ENCODE data around the gene FLCN. TPM values are rescaled to one million over a fixed set of nuclear protein-coding genes. Genes with fewer than 3 reads are reported as not detected.
"Not testable (repeated sequence)": the region's sequence is repeated elsewhere in the genome, so short reads cannot be mapped to it uniquely, and the experiment has no call there.

The FLCN gene
- total RNA-seq, 1 experiment from 2014 or later = 25.6 TPM

- POLR2A ChIA-PET = no interaction called here
- Mint-ChIP-seq H3K9me3 (ENCODE audit: unreplicated experiment) (no peaks in the 10 kb centered on the region), H3K27me3 (ENCODE audit: insufficient read depth, unreplicated experiment) (no peaks in the 10 kb centered on the region), H3K4me1 (ENCODE audit: insufficient read depth, unreplicated experiment) (peaks cover 7% of the 10 kb centered on the region), H3K36me3 (ENCODE audit: insufficient read depth, unreplicated experiment) (peaks cover 19% of the 10 kb centered on the region), H3K27ac (ENCODE audit: low read depth, unreplicated experiment) (no peak overlapping the region), H3K4me3 (ENCODE audit: unreplicated experiment) (no peak overlapping the region)
- no peak for DNase-seq (ENCODE audit: unreplicated experiment)
- CTCF ChIA-PET = interaction anchor here (1.1 kb wide), 1 partner anchor 77 kb away, joined by 3 read pairs; no protein-coding TSS in a partner anchor
- intact Hi-C loops (cut with micrococcal nuclease) = no loop called here
- no peak for TF ChIP-seq CTCF (IDR thresholded peaks at IDR 0.05; ENCODE audit: unreplicated experiment)
- BruUV-seq (replicated peaks) = no TSS peak
These were observed 38.7 kb downstream of the FLCN start for GRCh38 chr17:17198281-17198680.

GRCh38 chr17:17196776-17197175 is 40.2 kb downstream of the FLCN start:
- POLR2A ChIA-PET = interaction anchor here (0.6 to 1.2 kb wide), 2 partner anchors 13 to 536 kb away, joined by 3 read pairs; no protein-coding TSS in a partner anchor

GRCh38 chr17:17195466-17195865 is 41.5 kb downstream of the FLCN start:
- H3K27ac Mint-ChIP-seq (ENCODE audit: low read depth, unreplicated experiment); H3K4me1 Mint-ChIP-seq (ENCODE audit: insufficient read depth, unreplicated experiment); DNase-seq (ENCODE audit: unreplicated experiment); BruUV-seq (replicated peaks); intact Hi-C loops (cut with micrococcal nuclease); H3K9me3 Mint-ChIP-seq (ENCODE audit: unreplicated experiment); H3K36me3 Mint-ChIP-seq (ENCODE audit: insufficient read depth, unreplicated experiment); H3K4me3 Mint-ChIP-seq (ENCODE audit: unreplicated experiment); H3K27me3 Mint-ChIP-seq (ENCODE audit: insufficient read depth, unreplicated experiment): not testable (repeated sequence)
- POLR2A ChIA-PET = interaction anchor here (0.6 kb wide), 1 partner anchor 22 kb away, joined by 3 read pairs; no protein-coding TSS in a partner anchor
- CTCF ChIA-PET = interaction anchor here (0.7 kb wide), 1 partner anchor 14 kb away, joined by 3 read pairs; no protein-coding TSS in a partner anchor

More at GRCh38 chr17:17196776-17197175, 40.2 kb downstream of the FLCN start:
- H3K9me3 Mint-ChIP-seq (ENCODE audit: unreplicated experiment) = no peaks in the 10 kb centered on the region
- BruUV-seq (replicated peaks) = no TSS peak
- no peak overlapping the region for H3K27ac Mint-ChIP-seq (ENCODE audit: low read depth, unreplicated experiment)
- no peak for DNase-seq (ENCODE audit: unreplicated experiment)
- no peaks in the 10 kb centered on the region for H3K4me1 Mint-ChIP-seq (ENCODE audit: insufficient read depth, unreplicated experiment)
- H3K27me3 Mint-ChIP-seq (ENCODE audit: insufficient read depth, unreplicated experiment) = no peaks in the 10 kb centered on the region
- H3K4me3 Mint-ChIP-seq (ENCODE audit: unreplicated experiment) = no peak overlapping the region
- no peak for TF ChIP-seq CTCF (IDR thresholded peaks at IDR 0.05; ENCODE audit: unreplicated experiment)
- peaks cover 8% of the 10 kb centered on the region for H3K36me3 Mint-ChIP-seq (ENCODE audit: insufficient read depth, unreplicated experiment)
- CTCF ChIA-PET = interaction anchor here (0.6 to 0.9 kb wide), 2 partner anchors 10 to 13 kb away, joined by 3 read pairs; partner anchors contain the start of gene PLD6
- intact Hi-C loops (cut with micrococcal nuclease) = no loop called here

GRCh38 chr17:17191961-17192381 is 45.0 kb downstream of the FLCN start:
- BruUV-seq (replicated peaks) = no TSS peak
- POLR2A ChIA-PET = interaction anchor here (0.7 to 1.2 kb wide), 2 partner anchors 9 to 11 kb away, joined by 3 read pairs; no protein-coding TSS in a partner anchor
- H3K27ac Mint-ChIP-seq (ENCODE audit: low read depth, unreplicated experiment) = no peak overlapping the region
- H3K4me1 Mint-ChIP-seq (ENCODE audit: insufficient read depth, unreplicated experiment) = no peaks in the 10 kb centered on the region
- H3K9me3 Mint-ChIP-seq (ENCODE audit: unreplicated experiment) = no peaks in the 10 kb centered on the region
- intact Hi-C loops (cut with micrococcal nuclease) = no loop called here
- DNase-seq (ENCODE audit: unreplicated experiment) = no peak
- no peak for TF ChIP-seq CTCF (IDR thresholded peaks at IDR 0.05; ENCODE audit: unreplicated experiment)
- peaks cover 5% of the 10 kb centered on the region for H3K36me3 Mint-ChIP-seq (ENCODE audit: insufficient read depth, unreplicated experiment)
- no peaks in the 10 kb centered on the region for H3K27me3 Mint-ChIP-seq (ENCODE audit: insufficient read depth, unreplicated experiment)
- CTCF ChIA-PET = no interaction called here
- no peak overlapping the region for H3K4me3 Mint-ChIP-seq (ENCODE audit: unreplicated experiment)
